HG03135 (cell line): ENCODE results near the gene TUSC2.

ENCODE experiments used
- ATAC-seq: cut with Tn5 transposase; IDR thresholded peaks from one replicate; pipeline ENCODE4 v1.9.1; 2021; ENCODE audit warnings: mild to moderate bottlenecking, moderate library complexity; ENCODE audit not compliant: unreplicated experiment

TUSC2 gene

GRCh38 chr3:50276762-50277101 lies 51.3 kb downstream of the TUSC2 start:
- no peak for ATAC-seq

- ATAC-seq = no peak
Observed at GRCh38 chr3:50275996-50276761, 51.8 kb downstream of the TUSC2 start.

- no peak for ATAC-seq
Observed at GRCh38 chr3:50275141-50275995, 52.7 kb downstream of the TUSC2 start.
